Measurements from ENCODE around the gene UCHL5.

UCHL5 gene

DNA sequence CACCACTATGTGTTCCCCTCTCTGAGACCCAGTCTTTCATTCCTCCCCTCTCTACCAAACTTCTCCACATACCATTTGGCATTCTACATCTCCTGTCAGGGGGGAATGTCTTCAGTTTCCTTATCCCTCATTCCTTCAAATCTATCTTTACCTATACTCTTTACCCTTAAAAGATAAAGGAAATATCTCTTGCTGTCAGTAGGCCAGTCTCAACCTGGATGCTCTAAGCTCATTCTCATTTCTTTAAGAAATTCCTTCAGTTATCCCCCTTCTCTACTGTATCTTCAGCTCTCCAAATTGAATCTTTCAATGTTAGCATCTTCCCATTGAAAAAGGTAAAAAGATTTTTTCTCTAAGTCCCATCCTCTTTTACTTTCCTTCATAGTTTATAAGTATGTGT is 6.8 kb upstream of the UCHL5 start:
- no peak for DNase-seq (ENCODE audit: low spot score)
- no peak overlapping the region for H3K27ac ChIP-seq
- no peak overlapping the region for H3K4me3 ChIP-seq
- TF ChIP-seq, protein P1, sequence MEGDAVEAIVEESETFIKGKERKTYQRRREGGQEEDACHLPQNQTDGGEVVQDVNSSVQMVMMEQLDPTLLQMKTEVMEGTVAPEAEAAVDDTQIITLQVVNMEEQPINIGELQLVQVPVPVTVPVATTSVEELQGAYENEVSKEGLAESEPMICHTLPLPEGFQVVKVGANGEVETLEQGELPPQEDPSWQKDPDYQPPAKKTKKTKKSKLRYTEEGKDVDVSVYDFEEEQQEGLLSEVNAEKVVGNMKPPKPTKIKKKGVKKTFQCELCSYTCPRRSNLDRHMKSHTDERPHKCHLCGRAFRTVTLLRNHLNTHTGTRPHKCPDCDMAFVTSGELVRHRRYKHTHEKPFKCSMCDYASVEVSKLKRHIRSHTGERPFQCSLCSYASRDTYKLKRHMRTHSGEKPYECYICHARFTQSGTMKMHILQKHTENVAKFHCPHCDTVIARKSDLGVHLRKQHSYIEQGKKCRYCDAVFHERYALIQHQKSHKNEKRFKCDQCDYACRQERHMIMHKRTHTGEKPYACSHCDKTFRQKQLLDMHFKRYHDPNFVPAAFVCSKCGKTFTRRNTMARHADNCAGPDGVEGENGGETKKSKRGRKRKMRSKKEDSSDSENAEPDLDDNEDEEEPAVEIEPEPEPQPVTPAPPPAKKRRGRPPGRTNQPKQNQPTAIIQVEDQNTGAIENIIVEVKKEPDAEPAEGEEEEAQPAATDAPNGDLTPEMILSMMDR (IDR thresholded peaks at IDR 0.05): no peak

DNA sequence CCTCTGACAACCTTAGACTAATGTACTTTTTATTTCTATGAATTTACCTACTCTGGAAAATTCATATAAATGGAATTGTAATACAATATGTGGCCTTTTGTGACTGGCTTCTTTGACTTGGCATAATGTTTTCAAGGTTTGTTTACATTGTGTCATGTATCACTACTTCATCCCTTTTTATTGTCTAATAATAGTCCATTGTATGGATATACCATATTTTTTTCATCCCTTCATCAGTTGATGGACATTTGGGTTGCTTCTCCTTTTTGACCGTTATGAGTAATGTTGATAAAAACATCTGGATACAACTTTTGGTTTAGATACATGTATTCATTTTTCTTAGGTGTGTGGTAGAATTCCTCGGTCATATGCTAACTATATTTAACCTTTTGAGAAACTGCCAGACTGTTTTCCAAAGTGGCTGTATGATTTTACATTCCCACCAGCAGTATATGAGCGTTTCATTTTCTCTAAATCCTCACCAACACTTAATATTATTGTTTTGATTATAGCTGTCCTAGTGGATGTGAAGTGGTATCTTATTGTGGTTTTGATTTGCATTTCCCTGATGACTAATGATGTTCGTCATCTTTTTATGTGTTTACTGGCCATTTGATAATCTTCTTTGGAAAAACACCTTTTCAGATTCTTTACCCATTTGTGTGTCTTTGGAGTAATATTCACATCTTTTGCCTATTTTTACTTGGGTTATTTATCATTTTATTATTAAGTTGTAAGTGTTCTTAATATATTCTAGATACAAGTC is 3.7 kb upstream of the UCHL5 start:
- no peak for DNase-seq (ENCODE audit: low spot score)
- Histone ChIP-seq H3K4me3 (no peak overlapping the region), H3K27ac (no peak overlapping the region)
- TF ChIP-seq, protein P1 (IDR thresholded peaks at IDR 0.05): no peak

DNA sequence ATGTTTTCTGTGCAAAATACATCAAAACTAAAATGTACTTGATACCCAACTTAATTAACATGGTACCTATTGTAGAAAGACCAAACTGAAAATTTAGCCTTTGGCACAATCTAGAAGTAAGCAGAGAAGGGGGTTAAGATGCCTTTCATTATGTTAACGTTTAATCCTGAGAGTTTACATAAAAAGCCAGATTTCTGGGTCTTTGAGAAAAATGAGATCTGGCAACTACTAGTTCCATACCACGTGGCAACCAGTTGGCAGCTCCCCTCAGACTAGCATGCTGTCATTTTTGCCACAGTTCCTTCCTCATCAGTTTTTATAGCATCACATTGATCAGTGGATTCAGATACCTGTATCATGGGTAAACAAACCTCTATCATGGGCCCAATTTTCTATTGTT is 1.8 kb upstream of the UCHL5 start:
- H3K4me3 ChIP-seq: peak overlapping the region; percentile 94
- DNase-seq (ENCODE audit: low spot score): no peak
- H3K27ac ChIP-seq: peak overlapping the region; percentile 96 to 99
- TF ChIP-seq, protein P1 (IDR thresholded peaks at IDR 0.05): no peak

DNA sequence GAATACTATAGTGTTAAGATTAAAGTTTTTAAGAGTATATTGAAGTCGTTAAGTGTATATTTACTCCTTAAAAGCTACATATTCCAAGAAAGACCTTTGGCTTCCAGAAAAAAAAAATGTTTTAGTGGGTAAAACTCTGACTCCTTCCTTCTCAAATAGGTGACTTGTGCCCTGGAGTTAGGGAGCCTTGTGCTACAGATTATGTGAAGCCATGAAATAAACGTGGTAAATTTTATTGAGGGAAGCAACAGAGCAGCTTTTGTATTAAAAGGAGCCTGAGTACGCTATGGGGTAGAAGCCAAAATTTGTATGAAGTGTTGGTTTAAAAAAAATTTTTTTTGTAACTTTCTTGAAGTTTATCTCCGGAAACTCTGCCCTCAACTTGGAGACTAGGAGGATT is 1.2 kb upstream of the UCHL5 start:
- TF ChIP-seq, protein P1 (IDR thresholded peaks at IDR 0.05): no peak
- peak overlapping the region; percentile 94 for H3K4me3 ChIP-seq
- DNase-seq (ENCODE audit: low spot score): no peak
- H3K27ac ChIP-seq: peak overlapping the region; percentile 96 to 99

DNA sequence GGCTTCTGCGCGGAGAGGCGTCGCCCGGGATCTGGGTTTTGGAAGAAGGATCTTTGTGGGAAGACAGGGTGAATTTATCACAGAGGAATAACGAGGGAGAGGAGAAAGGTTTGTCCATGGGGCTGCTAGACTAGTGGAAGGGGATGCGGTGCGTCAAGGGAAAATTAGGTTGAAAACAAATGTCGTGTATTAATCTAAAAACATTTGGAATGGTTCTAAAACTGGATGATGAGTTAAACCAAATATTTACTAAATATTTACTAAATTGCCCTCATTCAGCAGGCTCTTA is 899 bp upstream of the UCHL5 start:
- Histone ChIP-seq H3K27ac (peak overlapping the region; percentile 96 to 99), H3K4me3 (peak overlapping the region; percentile 94)
- no peak for DNase-seq (ENCODE audit: low spot score)
- TF ChIP-seq, protein P1 (IDR thresholded peaks at IDR 0.05): no peak

DNA sequence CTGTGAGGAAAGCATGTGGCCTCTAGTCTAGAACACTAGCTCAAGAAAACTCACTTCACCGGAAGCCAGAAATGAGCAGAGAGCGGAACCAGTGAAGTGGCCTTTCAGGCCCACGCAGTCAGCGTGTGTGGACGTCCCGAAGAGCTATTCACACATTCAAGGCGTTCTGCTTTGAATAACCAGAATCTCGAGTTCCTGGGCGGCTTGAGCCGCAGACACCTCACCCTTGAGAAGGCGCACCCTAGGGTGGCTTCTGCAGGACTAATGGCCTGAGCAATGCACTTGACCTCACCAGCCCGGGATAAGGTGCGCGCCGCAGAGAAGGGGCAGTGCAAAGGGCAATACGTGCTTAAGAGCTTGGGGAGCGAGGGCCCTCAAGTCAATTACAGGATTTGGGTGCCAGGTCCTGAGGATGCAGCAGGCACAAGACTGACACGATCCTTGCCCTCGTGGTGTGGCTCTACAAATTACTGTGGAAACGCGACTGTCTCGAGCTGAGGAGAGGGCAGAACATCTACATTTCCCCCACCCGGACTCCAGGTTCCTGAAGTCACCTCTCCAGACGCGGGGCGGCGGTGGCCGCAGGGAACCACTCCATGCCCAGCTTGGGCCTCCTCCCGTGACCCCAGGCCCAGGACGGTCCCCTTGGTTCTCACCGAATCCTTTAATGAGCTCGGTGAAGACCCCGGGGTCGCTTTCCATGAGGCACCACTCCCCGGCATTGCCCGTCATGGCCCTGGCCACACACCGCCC is 455 bp downstream of the UCHL5 start:
- TF ChIP-seq, protein P1 (IDR thresholded peaks at IDR 0.05): no peak
- Histone ChIP-seq H3K27ac (peak overlapping the region; percentile 96 to 99), H3K4me3 (peak overlapping the region; percentile 94)
- peak; percentile 76 for DNase-seq (ENCODE audit: low spot score)
